GM18508 (cell line): ENCODE results near the gene KMT5C.

Source experiments
- ATAC-seq: cut with Tn5 transposase; IDR thresholded peaks from one replicate; pipeline ENCODE4 v1.9.1; 2021; ENCODE audit warnings: moderate number of reproducible peaks; ENCODE audit not compliant: insufficient read depth, unreplicated experiment

The KMT5C gene

GRCh38 chr19:55345818-55346724 lies 6.4 kb downstream of the KMT5C start:
- no peak for ATAC-seq

GRCh38 chr19:55346725-55347441 lies 7.2 kb downstream of the KMT5C start:
- no peak for ATAC-seq

- ATAC-seq: no peak
Observed at GRCh38 chr19:55347442-55348009, 7.8 kb downstream of the KMT5C start.

- ATAC-seq: no peak
Observed at GRCh38 chr19:55348317-55349034, 8.8 kb downstream of the KMT5C start.

- ATAC-seq: no peak
Observed at GRCh38 chr19:55350620-55351315, 11.1 kb downstream of the KMT5C start.

GRCh38 chr19:55352040-55352439 lies 12.4 kb downstream of the KMT5C start:
- no peak for ATAC-seq

GRCh38 chr19:55352549-55353145 lies 13.0 kb downstream of the KMT5C start:
- ATAC-seq: no peak

GRCh38 chr19:55353356-55353802 lies 13.7 kb downstream of the KMT5C start:
- no peak for ATAC-seq

GRCh38 chr19:55353803-55354697 lies 14.4 kb downstream of the KMT5C start:
- ATAC-seq: no peak

- no peak for ATAC-seq
Observed at GRCh38 chr19:55354698-55355212, 15.1 kb downstream of the KMT5C start, which contains the start of gene COX6B2. Gene COX6B2 (minus strand): TSS chr19:55354719. CDS start chr19:55354521, 198 bp downstream.

- no peak for ATAC-seq
Observed at GRCh38 chr19:55355213-55355821, 15.6 kb downstream of the KMT5C start.

GRCh38 chr19:55358493-55358892 lies 18.8 kb downstream of the KMT5C start:
- ATAC-seq: no peak

- ATAC-seq: no peak
Observed at GRCh38 chr19:55358943-55359908, 19.6 kb downstream of the KMT5C start.

GRCh38 chr19:55360902-55361301 lies 21.2 kb downstream of the KMT5C start:
- no peak for ATAC-seq

- ATAC-seq: no peak
Observed at GRCh38 chr19:55362174-55362989, 22.7 kb downstream of the KMT5C start.
